GM12864 (cell line): ENCODE data around the gene LFNG.
"Not testable (repeated sequence)": the region's sequence is repeated elsewhere in the genome, so short reads cannot be mapped to it uniquely, and the experiment has no call there.

Source experiments
- DNase-seq: peaks from one replicate; pipeline ENCODE4 v3.0.0-alpha.2; 2011; ENCODE audit warnings: low read depth
- H3K4me3 ChIP-seq: 2 replicates; pipeline ENCODE4 v1.5.1; 2011; ENCODE audit warnings: mild to moderate bottlenecking, low read depth, low read length, control low read depth
- CTCF ChIP-seq: IDR thresholded peaks from 2 replicates; pipeline ENCODE4 v1.5.1; 2011; ENCODE audit warnings: low read depth, mild to moderate bottlenecking, moderate library complexity, low read length, control low read depth, inconsistent platforms; ENCODE audit errors: missing control alignments

LFNG gene

GRCh38 chr7:2534214-2534613 is 14.6 kb downstream of the LFNG start:
- not testable (repeated sequence) for DNase-seq, H3K4me3 ChIP-seq

- H3K4me3 ChIP-seq, DNase-seq: not testable (repeated sequence)
Measured at GRCh38 chr7:2535872-2536627, 16.5 kb downstream of the LFNG start.

- H3K4me3 ChIP-seq = no peak overlapping the region
- no peak for DNase-seq
- TF ChIP-seq CTCF = no peak
Measured at GRCh38 chr7:2537981-2538851, 18.6 kb downstream of the LFNG start.

- H3K4me3 ChIP-seq = no peak overlapping the region
- TF ChIP-seq CTCF = no peak
- DNase-seq = no peak
Measured at GRCh38 chr7:2539031-2539911, 19.7 kb downstream of the LFNG start.

GRCh38 chr7:2540133-2540532 is 20.6 kb downstream of the LFNG start:
- TF ChIP-seq CTCF = no peak
- DNase-seq = no peak
- H3K4me3 ChIP-seq = no peak overlapping the region

GRCh38 chr7:2540641-2541051 is 21.1 kb downstream of the LFNG start:
- no peak for TF ChIP-seq CTCF
- no peak overlapping the region for H3K4me3 ChIP-seq
- DNase-seq = no peak

- no peak overlapping the region for H3K4me3 ChIP-seq
- DNase-seq = no peak
- no peak for TF ChIP-seq CTCF
Measured at GRCh38 chr7:2541291-2542010, 21.9 kb downstream of the LFNG start.
